Measurements from ENCODE around the gene CRTC2. TPM values are rescaled to one million over a fixed set of nuclear protein-coding genes. Genes with fewer than 3 reads are reported as not detected.
"Not testable (repeated sequence)": the region's sequence is repeated elsewhere in the genome, so short reads cannot be mapped to it uniquely, and the experiment has no call there.

Gene CRTC2
- total RNA-seq, 2 donors from 2014 or later: 17.3 to 19.6 TPM

DNA sequence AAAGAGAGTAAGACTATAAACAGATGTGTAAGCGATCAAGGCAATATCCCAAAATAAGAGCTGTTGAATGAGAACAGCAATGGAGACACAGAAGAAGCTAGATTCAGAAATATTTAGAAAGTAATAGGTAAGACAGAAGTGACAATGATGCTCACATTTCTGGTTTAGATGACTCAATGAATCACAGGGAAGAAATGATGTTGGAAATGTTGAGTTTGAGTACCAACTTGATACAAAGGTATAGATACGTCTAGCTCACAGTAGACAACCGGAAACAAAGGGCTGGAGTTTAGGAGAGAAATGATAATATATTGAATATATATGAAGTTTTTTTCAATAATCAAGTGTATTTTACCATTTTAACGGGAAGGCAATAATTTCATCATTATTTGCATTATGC is 42.1 kb downstream of the CRTC2 start:
- intact Hi-C loops (cut with DNase I): no loop called here
- DNase-seq (no peak), ATAC-seq (no peak)

DNA sequence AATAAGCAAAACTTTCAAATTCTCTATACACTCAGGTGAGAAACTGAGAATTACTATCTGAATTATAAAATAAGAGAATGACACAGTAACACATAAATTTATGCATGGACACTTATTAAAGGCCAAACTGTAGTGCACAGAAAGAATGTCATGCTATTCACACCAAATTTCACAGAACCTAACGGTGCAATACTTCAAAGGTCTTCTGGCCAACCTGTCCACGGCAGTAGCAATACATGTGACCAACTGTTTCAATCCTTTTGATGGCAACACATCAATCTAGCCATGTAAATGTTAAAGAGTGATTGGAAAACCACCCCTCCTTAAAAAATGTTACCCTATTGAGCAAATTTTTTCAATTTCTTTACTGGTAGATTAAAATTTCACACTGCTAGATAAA is 46.1 kb downstream of the CRTC2 start:
- DNase-seq (no peak), ATAC-seq (no peak)
- intact Hi-C loops (cut with DNase I): no loop called here

DNA sequence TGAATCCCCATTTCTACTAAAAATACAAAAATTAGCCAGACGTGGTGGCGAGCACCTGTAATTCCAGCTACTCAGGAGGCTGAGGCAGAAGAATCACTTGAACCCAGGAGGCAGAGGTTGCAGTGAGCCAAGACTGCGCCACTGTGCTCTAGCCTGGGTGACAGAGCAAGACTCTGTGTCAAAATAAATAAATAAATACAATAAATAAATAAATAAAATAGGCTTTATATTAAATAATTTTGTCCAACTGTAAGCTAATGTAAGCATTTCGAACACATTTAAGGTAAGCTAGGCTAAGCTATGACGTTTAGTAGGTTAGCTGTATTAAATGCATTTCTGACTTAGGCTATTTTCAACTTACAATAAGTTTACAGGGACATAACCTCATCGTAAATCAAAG is 47.9 kb downstream of the CRTC2 start:
- DNase-seq; intact Hi-C loops (cut with DNase I); ATAC-seq: not testable (repeated sequence)

DNA sequence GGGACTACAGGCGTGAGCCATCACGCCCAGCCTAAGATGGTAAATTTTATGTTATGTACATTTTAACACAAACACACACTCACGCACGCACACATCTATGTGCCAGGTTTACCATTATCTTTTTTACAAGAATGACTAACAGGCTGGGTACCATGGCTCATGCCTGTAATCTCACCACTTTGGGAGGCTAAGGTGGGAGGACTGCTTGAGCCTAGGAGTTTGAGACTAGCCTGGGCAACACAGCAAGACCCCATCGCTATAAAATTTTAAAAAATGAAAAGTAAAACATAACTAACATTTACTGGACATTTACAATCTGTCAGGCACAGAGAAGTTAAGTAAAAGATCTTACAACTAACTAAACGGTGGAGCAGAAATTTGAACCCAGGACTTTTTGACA is 50.3 kb downstream of the CRTC2 start:
- ATAC-seq (no peak), DNase-seq (no peak)
- intact Hi-C loops (cut with DNase I): no loop called here

DNA sequence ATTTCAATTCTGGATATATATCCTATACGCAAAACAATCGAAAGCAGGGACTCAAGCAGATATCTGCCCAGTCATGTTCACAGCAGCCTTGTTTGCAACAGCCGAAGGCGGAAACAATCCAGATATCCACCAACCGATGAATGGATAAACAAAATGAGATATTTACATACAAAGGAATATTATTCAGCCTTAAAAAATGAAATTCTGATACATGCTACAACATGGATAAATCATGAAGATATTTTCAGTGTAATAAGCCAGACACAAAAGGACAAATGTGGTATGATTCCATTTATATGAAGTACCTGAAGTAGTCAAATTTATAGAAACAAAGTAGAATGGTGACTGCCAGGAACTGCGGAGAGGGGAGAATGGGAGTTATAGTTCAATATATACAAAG is 51.3 kb downstream of the CRTC2 start:
- ATAC-seq: no peak
- no peak for DNase-seq
- intact Hi-C loops (cut with DNase I): no loop called here

DNA sequence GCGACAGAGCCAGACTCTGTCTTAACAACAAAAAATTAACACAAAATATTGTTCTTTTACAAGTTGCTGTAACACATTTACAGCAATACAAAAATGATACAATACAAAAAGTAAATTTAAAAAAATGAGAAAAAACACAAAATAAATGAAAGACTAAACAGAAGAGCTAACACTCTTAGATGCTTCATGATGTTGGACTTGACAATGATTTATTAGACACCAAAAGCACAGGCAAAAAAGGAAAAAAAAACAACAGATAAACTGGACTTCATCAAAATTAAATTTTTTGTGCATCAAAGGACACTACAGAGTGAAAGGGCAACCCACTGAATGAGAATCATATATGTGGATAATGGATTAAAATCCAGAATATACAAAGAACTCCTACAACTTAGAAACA is 52.0 kb downstream of the CRTC2 start:
- DNase-seq (no peak), ATAC-seq (no peak)
- intact Hi-C loops (cut with DNase I): no loop called here

DNA sequence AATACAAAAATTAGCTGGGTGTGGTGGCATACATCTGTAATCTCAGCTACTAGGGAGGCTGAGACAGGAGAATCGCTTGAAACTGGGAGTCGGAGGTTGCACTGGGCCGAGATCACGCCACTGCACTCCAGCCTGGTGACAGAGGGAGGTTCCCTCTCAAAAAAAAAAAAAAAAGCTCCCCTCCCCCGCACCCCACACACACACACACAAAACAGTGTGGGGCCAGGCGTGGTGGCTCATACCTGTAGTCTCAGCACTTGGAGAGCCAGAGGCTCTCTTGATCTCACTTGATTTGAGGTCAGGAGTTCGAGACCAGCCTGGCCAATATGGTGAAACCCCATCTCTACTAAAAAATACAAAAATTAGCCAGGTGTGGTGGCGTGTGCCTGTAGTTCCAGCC is 52.5 kb downstream of the CRTC2 start:
- DNase-seq, ATAC-seq: not testable (repeated sequence)

DNA sequence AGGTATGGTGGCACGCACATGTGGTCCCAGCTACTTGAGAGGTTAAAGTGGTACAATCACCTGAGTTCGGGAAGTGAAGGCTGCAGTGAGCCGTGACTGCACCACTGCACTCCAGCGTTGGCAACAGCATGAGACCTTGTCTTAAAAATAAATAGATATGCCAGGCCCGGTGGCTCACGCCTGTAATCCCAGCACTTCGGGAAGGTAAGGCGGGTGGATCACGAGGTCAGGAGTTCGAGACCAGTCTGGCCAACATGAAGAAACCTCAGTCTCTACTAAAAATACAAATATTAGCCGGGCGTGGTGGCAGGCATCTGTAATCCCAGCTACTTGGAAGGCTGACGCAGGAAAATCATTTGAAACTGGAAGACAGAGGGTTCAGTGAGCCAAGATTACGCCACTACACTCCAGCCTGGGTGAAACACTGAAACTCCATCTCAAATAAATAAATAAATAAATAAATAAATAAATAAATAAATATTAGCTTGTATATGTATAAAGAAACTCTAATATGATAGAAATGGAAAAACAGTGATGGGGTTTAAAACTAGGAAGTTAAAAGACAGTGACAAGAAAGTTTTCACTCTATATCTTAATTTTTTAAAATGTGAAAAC is 54.5 kb downstream of the CRTC2 start:
- ATAC-seq: peak; percentile 19 to 41
- DNase-seq: no peak
- intact Hi-C loops (cut with DNase I): loop anchor here in 1 of 2 donors (5.0 kb wide), 1 partner anchor 397 kb away; no protein-coding TSS in a partner anchor

More for the DNA sequence above, 52.5 kb downstream of the CRTC2 start:
- intact Hi-C loops (cut with DNase I): not testable (repeated sequence)

DNA sequence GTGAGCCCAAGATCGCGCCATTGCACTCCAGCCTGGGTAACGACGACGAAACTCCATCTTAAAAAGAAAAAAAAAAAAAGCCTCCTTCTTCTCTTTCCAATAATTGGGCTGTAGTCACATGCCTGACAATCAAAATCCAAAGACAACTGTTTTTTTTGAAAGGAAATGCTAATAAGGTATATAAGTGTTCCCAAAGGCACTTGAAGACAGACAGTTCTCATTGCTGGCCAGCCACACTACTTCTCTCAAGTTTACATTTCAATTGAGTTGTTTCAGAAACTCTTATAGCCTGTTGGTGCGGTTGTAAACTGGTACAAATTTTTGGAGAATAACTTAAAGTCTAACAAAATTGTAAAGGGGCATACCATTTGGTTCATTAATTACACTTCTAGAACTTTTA is 58.9 kb downstream of the CRTC2 start:
- DNase-seq: no peak
- intact Hi-C loops (cut with DNase I): no loop called here
- no peak for ATAC-seq

Small RNA genes lying within 50 kb of the gene (microRNA-seq; reads per million reads assigned to microRNA genes)
- gene MIR6737: 0.40 to 0.54 reads per million in 2 donors

Other genes starting within 250 kb of the CRTC2 start
- gene INTS3, start 230.6 kb downstream of the CRTC2 start, total RNA-seq: 10 to 100 TPM; 28.2 to 34.1 TPM
- 10 to 100 TPM; 22.9 to 26.5 TPM for gene SLC27A3, start 183.2 kb downstream of the CRTC2 start, total RNA-seq
- gene GATAD2B, start 35.6 kb downstream of the CRTC2 start, total RNA-seq: 10 to 100 TPM; 29.0 to 39.5 TPM
- 10 to 100 TPM; 41.5 to 49.5 TPM for gene DENND4B, start 11.9 kb downstream of the CRTC2 start, total RNA-seq
- gene SLC39A1, start 4.9 kb upstream of the CRTC2 start, total RNA-seq: 10 to 100 TPM; 63.2 to 77.6 TPM
- 1 to 10 TPM; 3.4 to 5.7 TPM for gene CREB3L4, start 9.3 kb upstream of the CRTC2 start, total RNA-seq
- gene JTB, start 19.1 kb upstream of the CRTC2 start, total RNA-seq: 100 to 1,000 TPM in 1 of 2 donors, 10 to 100 TPM in 1; 89.6 to 102 TPM
- gene RAB13, start 27.7 kb upstream of the CRTC2 start, total RNA-seq: 10 to 100 TPM; 72.1 to 77.5 TPM
- 1,000 to 10,000 TPM in 1 of 2 donors, 100 to 1,000 TPM in 1; 949 to 1,289 TPM for gene RPS27, start 32.1 kb upstream of the CRTC2 start, total RNA-seq
- gene NUP210L, start 196.5 kb upstream of the CRTC2 start, total RNA-seq: under 1 TPM; 0.13 to 0.74 TPM
- 100 to 1,000 TPM; 287 to 561 TPM for gene TPM3, start 233.5 kb upstream of the CRTC2 start, total RNA-seq
- gene CFAP141, start 247.7 kb upstream of the CRTC2 start, total RNA-seq: not detected

Data from left cardiac atrium (tissue), 4 donors.